ENCODE measurements around the gene SUMF2.
A peak's percentile ranks its signal among the peaks of the same experiment; 100 is the strongest.
"Not testable (repeated sequence)": the region's sequence is repeated elsewhere in the genome, so short reads cannot be mapped to it uniquely, and the experiment has no call there.

Gene SUMF2

GRCh38 chr7:56077681-56078080 lies 13.6 kb downstream of the SUMF2 start:
- Histone ChIP-seq H3K27ac (peak overlapping the region; percentile 61 to 87), H3K4me3 (no peak overlapping the region)
- TF ChIP-seq CTCF (IDR thresholded peaks at IDR 0.05): no peak
- DNase-seq (ENCODE audit: low spot score): no peak

GRCh38 chr7:56078196-56078595 lies 14.1 kb downstream of the SUMF2 start:
- TF ChIP-seq CTCF (IDR thresholded peaks at IDR 0.05): no peak
- Histone ChIP-seq H3K4me3 (no peak overlapping the region), H3K27ac (peak overlapping the region; percentile 61 to 87)
- DNase-seq (ENCODE audit: low spot score): no peak

GRCh38 chr7:56079450-56080185 lies 15.5 kb downstream of the SUMF2 start:
- Histone ChIP-seq H3K4me3 (peak overlapping the region; percentile 31), H3K27ac (peak overlapping the region; percentile 61 to 87)
- no peak for DNase-seq (ENCODE audit: low spot score)
- peak; percentile 80 for TF ChIP-seq CTCF (IDR thresholded peaks at IDR 0.05)

GRCh38 chr7:56080726-56081435 lies 16.8 kb downstream of the SUMF2 start:
- DNase-seq (ENCODE audit: low spot score); H3K4me3 ChIP-seq: not testable (repeated sequence)
- H3K27ac ChIP-seq: peak overlapping the region; percentile 61 to 87

GRCh38 chr7:56081626-56082340 lies 17.7 kb downstream of the SUMF2 start:
- no peak for DNase-seq (ENCODE audit: low spot score)
- H3K4me3 ChIP-seq: no peak overlapping the region
- no peak overlapping the region for H3K27ac ChIP-seq
- TF ChIP-seq CTCF (IDR thresholded peaks at IDR 0.05): no peak

GRCh38 chr7:56083150-56083785 lies 19.2 kb downstream of the SUMF2 start:
- no peak for DNase-seq (ENCODE audit: low spot score)
- no peak overlapping the region for H3K4me3 ChIP-seq
- H3K27ac ChIP-seq: peak overlapping the region; percentile 0 to 39
- no peak for TF ChIP-seq CTCF (IDR thresholded peaks at IDR 0.05)

- DNase-seq (ENCODE audit: low spot score): no peak
- Histone ChIP-seq H3K27ac (no peak overlapping the region), H3K4me3 (no peak overlapping the region)
- TF ChIP-seq CTCF (IDR thresholded peaks at IDR 0.05): no peak
Observed at GRCh38 chr7:56086761-56087160, 22.7 kb downstream of the SUMF2 start.

Measured in coronary artery (tissue), 2 donors.